Panc1 (cell line): ENCODE measurements around the gene CCDC178. TPM values are rescaled to one million over a fixed set of nuclear protein-coding genes. Genes with fewer than 3 reads are reported as not detected.
"Not testable (repeated sequence)": the region's sequence is repeated elsewhere in the genome, so short reads cannot be mapped to it uniquely, and the experiment has no call there.

Source experiments
- ATAC-seq: fragments of 200-7000 bp; cut with Tn5 transposase; 2 replicates; pipeline ENCODE4 v1.9.1; 2020; ENCODE audit warnings: mild to moderate bottlenecking, moderate library complexity
- BruUV-seq: library from RNA; stranded (reverse); fragments of 400-500 nt; replicated peaks from 2 replicates; lab custom pipeline; 2021; lab: Mats Ljungman, UMichigan
- CTCF ChIA-PET: fragments of 300-600 bp; sonication (Branson Sonifier 250); formaldehyde crosslinking; loops from one replicate; lab custom pipeline; 2022; ENCODE audit warnings: antibody characterized with exemption; lab: Charles Lee
- POLR2A ChIA-PET: fragments of 300-600 bp; sonication (Branson Sonifier 250); formaldehyde crosslinking; loops from one replicate; lab custom pipeline; 2022; ENCODE audit warnings: antibody characterized with exemption; lab: Charles Lee
- DNase-seq: peaks from one replicate; pipeline ENCODE4 v3.0.0-alpha.2; 2010; ENCODE audit warnings: low read depth, low spot score
- H3K27ac ChIP-seq: 2 replicates; pipeline ENCODE4 v1.5.1; 2011; ENCODE audit warnings: mild to moderate bottlenecking, low read length, inconsistent platforms
- H3K27me3 ChIP-seq: fragments of 200-500 bp; sonication (Bioruptor generic); 2 replicates; pipeline ENCODE4 v1.6.0; 2014; ENCODE audit warnings: low read length, inconsistent platforms; ENCODE audit not compliant: control insufficient read depth, insufficient read depth
- H3K36me3 ChIP-seq: fragments of 200-500 bp; sonication (Bioruptor generic); 2 replicates; pipeline ENCODE4 v1.5.1; 2014; ENCODE audit warnings: inconsistent platforms, mild to moderate bottlenecking, low read length, moderate library complexity; ENCODE audit not compliant: control insufficient read depth, insufficient read depth
- H3K4me1 ChIP-seq: 2 replicates; pipeline ENCODE4 v1.5.1; 2011; ENCODE audit warnings: inconsistent platforms, mild to moderate bottlenecking, low read length, moderate library complexity; ENCODE audit not compliant: control insufficient read depth, insufficient read depth
- H3K4me3 ChIP-seq, 2 experiments: 2 replicates each; pipeline ENCODE4 v1.5.1; 2011 to 2012; ENCODE audit warnings: low read depth in 2 of 2, low read length in 2 of 2, mild to moderate bottlenecking in 2 of 2, inconsistent platforms in 1 of 2, moderate library complexity in 1 of 2
- H3K9me3 ChIP-seq: fragments of 200-500 bp; sonication (Bioruptor generic); 2 replicates; pipeline ENCODE4 v1.5.1; 2014; ENCODE audit warnings: low read depth, mild to moderate bottlenecking, inconsistent platforms, low read length, moderate library complexity; ENCODE audit not compliant: control insufficient read depth, insufficient read depth
- POLR2AphosphoS5 ChIP-seq: IDR thresholded peaks from 2 replicates; pipeline ENCODE4 v1.6.1; 2012; ENCODE audit warnings: mild to moderate bottlenecking, low read depth, low read length, moderate library complexity
- SIN3A ChIP-seq: IDR thresholded peaks from 2 replicates; pipeline ENCODE4 v1.6.1; 2012; ENCODE audit warnings: low read depth, mild to moderate bottlenecking, low read length, moderate library complexity, borderline replicate concordance; ENCODE audit not compliant: insufficient read depth
- TCF7L2 ChIP-seq: IDR thresholded peaks from 2 replicates; pipeline ENCODE4 v1.6.1; 2011; ENCODE audit warnings: mild to moderate bottlenecking, low read depth, low read length, inconsistent platforms
- in situ Hi-C: cut with HindIII; loops from 2 replicates; pipeline ENCODE4 v1.10.0; 2016; ENCODE audit warnings: low sequenced_read_pairs, low pct_unique_long_range_greater_than_20kb
- intact Hi-C: fragments of 100-400 bp; cut with micrococcal nuclease; formaldehyde crosslinking; loops from one replicate; pipeline ENCODE4 v1.10.0; 2022; ENCODE audit not compliant: unreplicated experiment
- total RNA-seq: library from RNA; stranded (reverse); gene quantifications from one replicate; pipeline ENCODE4 v1.2.1, GENCODE V29; 2021; ENCODE audit not compliant: unreplicated experiment
- TF ChIP-seq, protein P1 (sequence below): fragments of 450-650 bp; IDR thresholded peaks from 2 replicates; pipeline ENCODE4 v1.5.1; 2017; ENCODE audit warnings: mild to moderate bottlenecking
- TF ChIP-seq, protein P2 (sequence below), 2 experiments: IDR thresholded peaks; 2 replicates each; pipeline ENCODE4 v1.6.1; 2011 to 2012; ENCODE audit warnings: low read depth in 2 of 2, control low read depth in 1 of 2, low read length in 1 of 2, mild to moderate bottlenecking in 1 of 2, moderate library complexity in 1 of 2; ENCODE audit not compliant: insufficient read depth in 1 of 2

CCDC178 gene
- total RNA-seq, 1 experiment from 2014 or later = not detected

DNA sequence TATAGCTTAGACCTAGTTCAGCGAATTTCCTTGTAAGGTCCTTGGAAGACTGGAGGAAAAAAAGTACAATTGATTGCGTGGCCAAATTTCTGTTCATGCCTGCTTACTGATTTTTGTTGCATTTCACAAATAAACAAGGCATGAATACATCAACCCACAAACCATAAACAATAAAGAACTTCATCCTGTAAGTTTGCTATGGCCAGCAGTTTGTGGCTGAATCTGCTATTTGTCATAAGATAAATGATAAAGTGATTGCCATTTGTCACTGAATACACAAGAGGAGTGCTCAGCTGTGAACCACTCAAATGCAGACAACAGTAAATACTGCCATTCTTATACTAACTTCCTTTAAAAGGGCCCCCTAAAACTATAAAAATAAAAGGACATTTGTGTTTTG, 259.5 kb downstream of the CCDC178 start:
- H3K36me3 ChIP-seq = no peaks in the 10 kb centered on the region
- ChIA-PET CTCF (no interaction called here), POLR2A (interaction anchor here (0.5 kb wide), 1 partner anchor 200 kb away, joined by 3 read pairs; no protein-coding TSS in a partner anchor)
- peak overlapping the region; percentile 71 for H3K27ac ChIP-seq
- intact Hi-C loops (no loop called here), in situ Hi-C loops (no loop called here)
- ATAC-seq (peak; percentile 93), DNase-seq (peak; percentile 75)
- no peak overlapping the region for H3K4me3 ChIP-seq
- TF ChIP-seq POLR2AphosphoS5 (peak; percentile 86), TCF7L2 (0 out of 2 replicates have a peak, but pooled peaks have one; percentile 40), SIN3A (no peak)
- TF ChIP-seq, protein P1, sequence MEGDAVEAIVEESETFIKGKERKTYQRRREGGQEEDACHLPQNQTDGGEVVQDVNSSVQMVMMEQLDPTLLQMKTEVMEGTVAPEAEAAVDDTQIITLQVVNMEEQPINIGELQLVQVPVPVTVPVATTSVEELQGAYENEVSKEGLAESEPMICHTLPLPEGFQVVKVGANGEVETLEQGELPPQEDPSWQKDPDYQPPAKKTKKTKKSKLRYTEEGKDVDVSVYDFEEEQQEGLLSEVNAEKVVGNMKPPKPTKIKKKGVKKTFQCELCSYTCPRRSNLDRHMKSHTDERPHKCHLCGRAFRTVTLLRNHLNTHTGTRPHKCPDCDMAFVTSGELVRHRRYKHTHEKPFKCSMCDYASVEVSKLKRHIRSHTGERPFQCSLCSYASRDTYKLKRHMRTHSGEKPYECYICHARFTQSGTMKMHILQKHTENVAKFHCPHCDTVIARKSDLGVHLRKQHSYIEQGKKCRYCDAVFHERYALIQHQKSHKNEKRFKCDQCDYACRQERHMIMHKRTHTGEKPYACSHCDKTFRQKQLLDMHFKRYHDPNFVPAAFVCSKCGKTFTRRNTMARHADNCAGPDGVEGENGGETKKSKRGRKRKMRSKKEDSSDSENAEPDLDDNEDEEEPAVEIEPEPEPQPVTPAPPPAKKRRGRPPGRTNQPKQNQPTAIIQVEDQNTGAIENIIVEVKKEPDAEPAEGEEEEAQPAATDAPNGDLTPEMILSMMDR = no peak
- TF ChIP-seq, protein P2, sequence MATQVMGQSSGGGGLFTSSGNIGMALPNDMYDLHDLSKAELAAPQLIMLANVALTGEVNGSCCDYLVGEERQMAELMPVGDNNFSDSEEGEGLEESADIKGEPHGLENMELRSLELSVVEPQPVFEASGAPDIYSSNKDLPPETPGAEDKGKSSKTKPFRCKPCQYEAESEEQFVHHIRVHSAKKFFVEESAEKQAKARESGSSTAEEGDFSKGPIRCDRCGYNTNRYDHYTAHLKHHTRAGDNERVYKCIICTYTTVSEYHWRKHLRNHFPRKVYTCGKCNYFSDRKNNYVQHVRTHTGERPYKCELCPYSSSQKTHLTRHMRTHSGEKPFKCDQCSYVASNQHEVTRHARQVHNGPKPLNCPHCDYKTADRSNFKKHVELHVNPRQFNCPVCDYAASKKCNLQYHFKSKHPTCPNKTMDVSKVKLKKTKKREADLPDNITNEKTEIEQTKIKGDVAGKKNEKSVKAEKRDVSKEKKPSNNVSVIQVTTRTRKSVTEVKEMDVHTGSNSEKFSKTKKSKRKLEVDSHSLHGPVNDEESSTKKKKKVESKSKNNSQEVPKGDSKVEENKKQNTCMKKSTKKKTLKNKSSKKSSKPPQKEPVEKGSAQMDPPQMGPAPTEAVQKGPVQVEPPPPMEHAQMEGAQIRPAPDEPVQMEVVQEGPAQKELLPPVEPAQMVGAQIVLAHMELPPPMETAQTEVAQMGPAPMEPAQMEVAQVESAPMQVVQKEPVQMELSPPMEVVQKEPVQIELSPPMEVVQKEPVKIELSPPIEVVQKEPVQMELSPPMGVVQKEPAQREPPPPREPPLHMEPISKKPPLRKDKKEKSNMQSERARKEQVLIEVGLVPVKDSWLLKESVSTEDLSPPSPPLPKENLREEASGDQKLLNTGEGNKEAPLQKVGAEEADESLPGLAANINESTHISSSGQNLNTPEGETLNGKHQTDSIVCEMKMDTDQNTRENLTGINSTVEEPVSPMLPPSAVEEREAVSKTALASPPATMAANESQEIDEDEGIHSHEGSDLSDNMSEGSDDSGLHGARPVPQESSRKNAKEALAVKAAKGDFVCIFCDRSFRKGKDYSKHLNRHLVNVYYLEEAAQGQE (IDR thresholded peaks at IDR 0.05; ENCODE audit: insufficient read depth in 1 of 2, low read depth in 2 of 2, low read length in 1 of 2) = no peak
- peaks cover 6% of the 10 kb centered on the region for H3K4me1 ChIP-seq
- BruUV-seq = no TSS peak
- H3K9me3 ChIP-seq = peaks cover 16% of the 10 kb centered on the region; the same call in 1 of the 2 replicates
- H3K27me3 ChIP-seq = no peaks in the 10 kb centered on the region

DNA sequence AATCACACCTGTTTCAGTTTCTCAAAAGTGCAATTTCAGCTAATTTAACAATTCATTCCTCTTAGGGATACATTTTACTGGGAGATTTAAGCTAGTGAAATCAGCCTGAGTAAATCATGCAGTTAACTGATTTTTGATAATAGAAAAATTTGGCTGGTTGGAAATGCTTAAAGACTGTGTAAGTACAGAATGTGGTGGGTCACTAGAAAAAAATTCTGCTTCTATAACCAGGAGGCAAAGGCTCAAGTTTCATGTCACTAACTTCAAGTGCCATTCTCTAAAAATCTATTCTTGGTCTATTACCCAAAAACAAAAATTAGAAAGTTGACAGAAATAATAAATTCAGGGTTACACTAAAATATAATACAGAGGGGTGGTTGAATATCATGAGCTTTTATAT, 271.3 kb downstream of the CCDC178 start:
- Histone ChIP-seq H3K9me3 (no peaks in the 10 kb centered on the region), H3K27me3 (no peaks in the 10 kb centered on the region), H3K4me1 (no peaks in the 10 kb centered on the region), H3K36me3 (no peaks in the 10 kb centered on the region), H3K4me3 (no peak overlapping the region), H3K27ac (no peak overlapping the region)
- TF ChIP-seq SIN3A (no peak), TCF7L2 (no peak), POLR2AphosphoS5 (no peak)
- TF ChIP-seq, protein P2 (IDR thresholded peaks at IDR 0.05; ENCODE audit: insufficient read depth in 1 of 2, low read depth in 2 of 2, low read length in 1 of 2) = no peak
- TF ChIP-seq, protein P1 = no peak
- in situ Hi-C loops = no loop called here
- no TSS peak for BruUV-seq
- ChIA-PET POLR2A (no interaction called here), CTCF (interaction anchor here (0.7 kb wide), 1 partner anchor 382 kb away, joined by 3 read pairs; no protein-coding TSS in a partner anchor)
- intact Hi-C loops = no loop called here
- no peak for ATAC-seq
- no peak for DNase-seq

DNA sequence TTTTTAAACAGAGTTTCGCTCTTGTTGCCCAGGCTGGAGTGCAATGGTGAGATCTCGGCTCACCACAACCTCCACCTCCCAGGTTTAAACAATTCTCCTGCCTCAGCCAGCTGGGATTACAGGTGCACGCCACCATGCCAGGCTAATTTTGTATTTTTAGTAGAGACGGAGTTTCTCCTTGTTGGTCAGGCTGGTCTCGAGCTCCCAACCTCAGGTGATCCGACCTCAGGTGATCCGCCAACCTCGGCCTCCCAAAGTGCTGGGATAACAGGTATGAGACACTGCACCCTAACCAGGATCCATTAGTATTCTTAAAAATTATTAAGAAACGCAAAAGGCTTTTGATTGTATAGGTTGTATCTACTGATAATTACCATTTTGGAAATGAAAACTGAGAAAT, 276.4 kb downstream of the CCDC178 start:
- intact Hi-C loops = loop anchor here (2.0 kb wide), 1 partner anchor 203 kb away; no protein-coding TSS in a partner anchor
- H3K36me3 ChIP-seq, BruUV-seq, H3K27ac ChIP-seq, ATAC-seq, CTCF ChIA-PET, H3K4me1 ChIP-seq, H3K9me3 ChIP-seq, H3K4me3 ChIP-seq, POLR2A ChIA-PET, in situ Hi-C loops, H3K27me3 ChIP-seq, DNase-seq: not testable (repeated sequence)
